K562 (cell line): Measurements from ENCODE around the gene NEDD8. TPM values are rescaled to one million over a fixed set of nuclear protein-coding genes. Genes with fewer than 3 reads are reported as not detected.
A peak's percentile ranks its signal among the peaks of the same experiment; 100 is the strongest.

Experiments
- CBFB ChIP-seq: sonication (generic); formaldehyde crosslinking; IDR thresholded peaks from 2 replicates; pipeline ENCODE4 v1.4.0; 2020; ENCODE audit warnings: mild to moderate bottlenecking, missing genetic modification reagents
- E2F6 ChIP-seq, 2 experiments: IDR thresholded peaks; 2 replicates each; pipeline ENCODE4 v1.6.1; 2011; ENCODE audit warnings: borderline replicate concordance in 1 of 2, control low read depth in 1 of 2, low read depth in 1 of 2, low read length in 1 of 2, mild to moderate bottlenecking in 1 of 2, mixed read lengths in 1 of 2, moderate library complexity in 1 of 2; ENCODE audit not compliant: insufficient read depth in 1 of 2, insufficient read length in 1 of 2, poor library complexity in 1 of 2, severe bottlenecking in 1 of 2; ENCODE audit errors: extremely low read depth in 1 of 2
- EZH2 ChIP-seq: IDR thresholded peaks from 2 replicates; pipeline ENCODE4 v1.6.1; 2012; ENCODE audit warnings: low read depth, mild to moderate bottlenecking, inconsistent platforms, low read length, borderline replicate concordance
- GABPB1 ChIP-seq: sonication (generic); formaldehyde crosslinking; IDR thresholded peaks from 2 replicates; pipeline ENCODE4 v1.8.0; 2022; ENCODE audit warnings: mild to moderate bottlenecking, missing genetic modification reagents
- MEF2A ChIP-seq: IDR thresholded peaks from 2 replicates; pipeline ENCODE4 v1.6.1; 2011; ENCODE audit warnings: low read depth, mild to moderate bottlenecking, low read length, moderate library complexity; ENCODE audit not compliant: control insufficient read depth
- NR2C2 ChIP-seq, 2 experiments: fragments of 200-800 bp in 1 of 2; sonication (Bioruptor generic) in 1 of 2; sonication (generic) in 1 of 2; formaldehyde crosslinking in 1 of 2; IDR thresholded peaks; 2 replicates each; pipeline versions ENCODE4 v1.6.1 to v1.8.0; 2016 to 2022; ENCODE audit warnings: mild to moderate bottlenecking in 1 of 2, missing compliant biosample characterization in 1 of 2, missing genetic modification characterization in 1 of 2, missing genetic modification reagents in 1 of 2
- POLR2B ChIP-seq: fragments of 450-650 bp; IDR thresholded peaks from 2 replicates; pipeline ENCODE4 v1.6.1; 2018; ENCODE audit warnings: low read depth; ENCODE audit not compliant: partially characterized antibody
- RBM14 ChIP-seq: fragments of 200-400 bp; formaldehyde crosslinking; IDR thresholded peaks from 2 replicates; pipeline ENCODE4 v1.6.1; 2018; ENCODE audit warnings: low read depth, mild to moderate bottlenecking, low read length, moderate library complexity, borderline replicate concordance; ENCODE audit not compliant: insufficient read depth
- TAF7 ChIP-seq: fragments of 450-650 bp; IDR thresholded peaks from 2 replicates; pipeline ENCODE4 v1.6.1; 2016; ENCODE audit warnings: missing genetic modification characterization, missing compliant biosample characterization
- ZBTB34 ChIP-seq: fragments of 250-450 bp; sonication (Bioruptor Pico); IDR thresholded peaks from 2 replicates; pipeline ENCODE4 v1.8.0; 2021; ENCODE audit warnings: mild to moderate bottlenecking, moderate library complexity
- ZNF133 ChIP-seq: fragments of 250-450 bp; sonication (Bioruptor Pico); IDR thresholded peaks from 2 replicates; pipeline ENCODE4 v1.4.0; 2020; ENCODE audit warnings: mild to moderate bottlenecking
- ZNF224 ChIP-seq: sonication (generic); formaldehyde crosslinking; IDR thresholded peaks from 2 replicates; pipeline ENCODE4 v1.8.0; 2022; ENCODE audit warnings: mild to moderate bottlenecking, missing genetic modification reagents
- ZNF384 ChIP-seq: IDR thresholded peaks from 2 replicates; pipeline ENCODE4 v1.6.1; 2012; ENCODE audit warnings: low read depth, low read length, improper control_type of control experiment
- polyA plus RNA-seq, 8 experiments: library from polyadenylated mRNA; depleted of rRNA in 4 of 8; stranded (reverse) in 5 of 8; unstranded in 3 of 8; fragments of >200 nt; fragmentation: Nextera tagmentation in 2 of 8; fragmentation: Illumina TruSeq in 1 of 8; extraction: Ambion mirVana in 2 of 8; extraction: Trizol in 1 of 8; gene quantifications; 2 replicates each; pipeline versions ENCODE4 v1.2.1 to v1.2.3, GENCODE V29; 2011 to 2014; ENCODE audit warnings: inconsistent platforms in 1 of 8, missing spikeins in 1 of 8
- total RNA-seq, 7 experiments: library from RNA; depleted of rRNA in 6 of 7; stranded (reverse); fragments of >200 nt in 6 of 7; fragmentation: Illumina TruSeq in 2 of 7; extraction: Trizol in 2 of 7; gene quantifications; 2 replicates each; pipeline versions ENCODE4 v1.2.1 to v1.2.3, GENCODE V29; 2011 to 2021; ENCODE audit warnings: low replicate concordance in 1 of 7
- TF ChIP-seq, protein P1 (sequence below), 2 experiments: IDR thresholded peaks in 1 of 2; conservative IDR thresholded peaks in 1 of 2; 2 replicates each; pipeline ENCODE4 v1.6.1; 2016; ENCODE audit warnings: low read depth in 2 of 2, mild to moderate bottlenecking in 1 of 2, missing compliant biosample characterization in 1 of 2, missing genetic modification characterization in 1 of 2, moderate library complexity in 1 of 2
- TF ChIP-seq, protein P2 (sequence below): sonication (generic); formaldehyde crosslinking; IDR thresholded peaks from 2 replicates; pipeline ENCODE4 v1.8.0; 2023; ENCODE audit warnings: mild to moderate bottlenecking, missing genetic modification reagents
- TF ChIP-seq, protein P3 (sequence below): sonication (generic); formaldehyde crosslinking; IDR thresholded peaks from 2 replicates; pipeline ENCODE4 v1.8.0; 2022; ENCODE audit warnings: mild to moderate bottlenecking, missing genetic modification reagents

Gene NEDD8
- total and polyA plus RNA-seq, 9 of the 15 experiments (the other 6 are each of a cell fraction or from before 2014, with no cell fraction given): 142 to 691 (median 260) TPM

DNA sequence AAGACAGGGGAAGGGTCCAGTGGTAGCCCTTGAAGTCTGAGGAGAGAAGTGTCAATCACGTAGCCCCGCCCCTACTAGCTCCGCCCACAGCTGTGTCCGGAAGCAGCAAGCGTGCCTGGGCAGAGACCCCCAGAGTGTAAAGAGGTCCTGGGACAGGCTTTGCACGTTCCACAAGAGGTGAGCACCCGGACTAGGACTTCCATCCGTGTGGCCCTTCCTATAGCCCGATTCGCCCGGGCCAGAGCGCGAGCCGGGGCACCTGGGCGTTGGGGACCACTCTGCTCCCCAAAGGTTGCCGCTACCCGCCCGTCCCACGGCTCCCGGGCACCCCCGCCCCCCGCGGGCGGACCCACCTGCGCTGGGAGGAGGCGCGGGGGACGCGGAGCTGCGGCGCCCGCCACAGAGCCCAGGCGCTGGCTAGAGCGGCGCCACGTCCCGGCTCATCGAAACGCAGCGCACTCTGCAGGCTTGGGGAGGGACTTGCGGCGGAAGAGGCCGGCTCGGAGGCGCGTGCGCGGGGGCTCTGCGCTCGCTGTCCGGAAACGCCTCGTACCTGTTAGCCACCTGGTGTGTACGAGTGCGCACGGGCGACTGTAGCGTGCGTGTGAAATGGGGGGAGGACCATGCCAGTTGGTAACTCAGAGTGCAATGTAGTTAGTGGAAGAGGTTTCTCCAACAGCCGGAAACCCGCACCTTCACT is 39.1 kb upstream of the NEDD8 start, which contains the start of gene RABGGTA (continued):
- TF ChIP-seq, protein P1, sequence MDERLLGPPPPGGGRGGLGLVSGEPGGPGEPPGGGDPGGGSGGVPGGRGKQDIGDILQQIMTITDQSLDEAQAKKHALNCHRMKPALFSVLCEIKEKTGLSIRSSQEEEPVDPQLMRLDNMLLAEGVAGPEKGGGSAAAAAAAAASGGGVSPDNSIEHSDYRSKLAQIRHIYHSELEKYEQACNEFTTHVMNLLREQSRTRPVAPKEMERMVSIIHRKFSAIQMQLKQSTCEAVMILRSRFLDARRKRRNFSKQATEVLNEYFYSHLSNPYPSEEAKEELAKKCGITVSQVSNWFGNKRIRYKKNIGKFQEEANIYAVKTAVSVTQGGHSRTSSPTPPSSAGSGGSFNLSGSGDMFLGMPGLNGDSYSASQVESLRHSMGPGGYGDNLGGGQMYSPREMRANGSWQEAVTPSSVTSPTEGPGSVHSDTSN (CRISPR knock-in tag; IDR thresholded peaks at IDR 0.05; ENCODE audit: low read depth): peak; percentile 67
- TF ChIP-seq, protein P1 (tag; conservative IDR thresholded peaks at IDR 0.05; ENCODE audit: low read depth): peak; percentile 88
- TF ChIP-seq ZNF133 (no peak), EZH2 (no peak), MEF2A (no peak), CBFB (CRISPR knock-in tag) (no peak), RBM14 (no peak), NR2C2 (CRISPR knock-in tag; IDR thresholded peaks at IDR 0.05) (no peak), NR2C2 (tag; IDR thresholded peaks at IDR 0.05) (0 out of 2 replicates have a peak, but pooled peaks have one; percentile 64), ZNF384 (peak; percentile 39; the same call in 1 of the 2 replicates), GABPB1 (CRISPR knock-in tag) (peak; percentile 81), ZNF224 (CRISPR knock-in tag) (no peak), E2F6 (IDR thresholded peaks at IDR 0.05; ENCODE audit: borderline replicate concordance in 1 of 2, extremely low read depth in 1 of 2, insufficient read depth in 1 of 2, insufficient read length in 1 of 2, low read depth in 1 of 2, low read length in 1 of 2, poor library complexity in 1 of 2, severe bottlenecking in 1 of 2) (peak; percentile 79 to 91), ZBTB34 (no peak), POLR2B (no peak), TAF7 (tag) (no peak)
- TF ChIP-seq, protein P2, sequence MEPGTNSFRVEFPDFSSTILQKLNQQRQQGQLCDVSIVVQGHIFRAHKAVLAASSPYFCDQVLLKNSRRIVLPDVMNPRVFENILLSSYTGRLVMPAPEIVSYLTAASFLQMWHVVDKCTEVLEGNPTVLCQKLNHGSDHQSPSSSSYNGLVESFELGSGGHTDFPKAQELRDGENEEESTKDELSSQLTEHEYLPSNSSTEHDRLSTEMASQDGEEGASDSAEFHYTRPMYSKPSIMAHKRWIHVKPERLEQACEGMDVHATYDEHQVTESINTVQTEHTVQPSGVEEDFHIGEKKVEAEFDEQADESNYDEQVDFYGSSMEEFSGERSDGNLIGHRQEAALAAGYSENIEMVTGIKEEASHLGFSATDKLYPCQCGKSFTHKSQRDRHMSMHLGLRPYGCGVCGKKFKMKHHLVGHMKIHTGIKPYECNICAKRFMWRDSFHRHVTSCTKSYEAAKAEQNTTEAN (CRISPR knock-in tag): no peak
- TF ChIP-seq, protein P3, sequence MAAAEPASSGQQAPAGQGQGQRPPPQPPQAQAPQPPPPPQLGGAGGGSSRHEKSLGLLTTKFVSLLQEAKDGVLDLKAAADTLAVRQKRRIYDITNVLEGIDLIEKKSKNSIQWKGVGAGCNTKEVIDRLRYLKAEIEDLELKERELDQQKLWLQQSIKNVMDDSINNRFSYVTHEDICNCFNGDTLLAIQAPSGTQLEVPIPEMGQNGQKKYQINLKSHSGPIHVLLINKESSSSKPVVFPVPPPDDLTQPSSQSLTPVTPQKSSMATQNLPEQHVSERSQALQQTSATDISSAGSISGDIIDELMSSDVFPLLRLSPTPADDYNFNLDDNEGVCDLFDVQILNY (CRISPR knock-in tag): no peak
